Right cardiac atrium (tissue), 5 donors: ENCODE results near the gene ARHGAP6. TPM values are rescaled to one million over a fixed set of nuclear protein-coding genes. Genes with fewer than 3 reads are reported as not detected.
"Not testable (repeated sequence)": the region's sequence is repeated elsewhere in the genome, so short reads cannot be mapped to it uniquely, and the experiment has no call there.

ENCODE experiments used
- ATAC-seq, 2 donors: fragments of 200-7000 bp; cut with Tn5 transposase; one replicate each; pipeline versions ENCODE4 v1.8.0 to v1.9.1; 2020; ENCODE audit warnings: moderate library complexity in 2 of 2, mild to moderate bottlenecking in 1 of 2
- DNase-seq, 3 donors: peaks; one replicate each; pipeline ENCODE4 v3.0.0-alpha.2; 2020
- H3K27ac ChIP-seq: one replicate; pipeline ENCODE4 v1.5.1; 2013; ENCODE audit warnings: mild to moderate bottlenecking, low read length, control low read depth, moderate library complexity
- H3K27me3 ChIP-seq: one replicate; pipeline ENCODE4 v1.6.1; 2013; ENCODE audit not compliant: control insufficient read depth, insufficient read depth
- H3K4me1 ChIP-seq: one replicate; pipeline ENCODE4 v1.6.1; 2013; ENCODE audit warnings: low read length; ENCODE audit not compliant: control insufficient read depth, insufficient read depth
- H3K4me3 ChIP-seq: one replicate; pipeline ENCODE4 v1.5.1; 2013; ENCODE audit warnings: low read length, control low read depth
- H3K9me3 ChIP-seq: one replicate; pipeline ENCODE4 v1.6.1; 2013; ENCODE audit warnings: low read length; ENCODE audit not compliant: control insufficient read depth
- WGBS: extraction: QIAGEN DNeasy Blood & Tissue Kit; methylation state at CpG from one replicate; pipeline ENCODE4 v1.1.7; 2013; 5-methylcytosine and 5-hydroxymethylcytosine counted together
- intact Hi-C, 4 donors: fragments of 100-400 bp; cut with DNase I; formaldehyde crosslinking; loops; one replicate each; pipeline versions ENCODE4 v1.11.0 to v1.14.0; 2022 to 2023
- polyA plus RNA-seq: library from polyadenylated mRNA; stranded (reverse); fragments of 200-250 nt; gene quantifications from one replicate; pipeline ENCODE4 v1.2.3, GENCODE V29; 2013
- total RNA-seq, 4 donors: library from RNA; stranded (reverse); fragmentation: NEBNext Ultra II Directional; extraction: Animal tissue kit (Norgen Biotek cat#: 25700); gene quantifications; one replicate each; pipeline ENCODE4 v1.2.1, GENCODE V29; 2021
- donor health status: healthy with polysubstance abuse.
- donor health status: DM: no; HTN: yes; CAD: no.
- donor health status: DM: no; HTN: no; CAD: no.
- donor health status: DM: no; HTN: yes; CAD: no; lungs with severe emphysema.
- donor health status: DM: yes; HTN: yes; CAD: no.

ARHGAP6 gene
- total and polyA plus RNA-seq, 5 donors = 2.3 to 4.5 (median 3.1) TPM

DNA sequence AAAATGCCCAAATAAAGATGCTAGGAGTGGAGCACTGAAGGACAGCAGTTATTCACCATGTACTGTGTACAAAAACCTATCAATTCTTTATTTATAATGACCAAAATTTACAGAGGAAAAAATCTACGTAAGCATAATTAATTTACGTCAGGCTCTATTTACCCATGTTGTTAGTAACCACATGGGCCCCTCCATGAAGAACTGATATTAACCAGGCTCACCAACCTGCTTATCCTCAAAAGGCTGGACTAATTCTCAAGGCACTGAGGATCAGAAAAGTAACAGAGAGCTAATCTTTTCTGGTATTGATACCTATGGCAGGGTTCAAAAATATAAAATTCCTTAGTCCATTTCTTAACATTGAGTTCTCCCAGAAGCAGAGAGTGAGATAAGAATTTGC is 140.0 kb downstream of the ARHGAP6 start:
- Histone ChIP-seq H3K27me3 (no peaks in the 10 kb centered on the region), H3K4me3 (no peak overlapping the region), H3K4me1 (no peaks in the 10 kb centered on the region), H3K9me3 (no peaks in the 10 kb centered on the region), H3K27ac (no peak overlapping the region)
- intact Hi-C loops = no loop called here
- 93% methylated on average over 2 of the region's 2 CpGs for WGBS
- DNase-seq (no peak), ATAC-seq (no peak)

DNA sequence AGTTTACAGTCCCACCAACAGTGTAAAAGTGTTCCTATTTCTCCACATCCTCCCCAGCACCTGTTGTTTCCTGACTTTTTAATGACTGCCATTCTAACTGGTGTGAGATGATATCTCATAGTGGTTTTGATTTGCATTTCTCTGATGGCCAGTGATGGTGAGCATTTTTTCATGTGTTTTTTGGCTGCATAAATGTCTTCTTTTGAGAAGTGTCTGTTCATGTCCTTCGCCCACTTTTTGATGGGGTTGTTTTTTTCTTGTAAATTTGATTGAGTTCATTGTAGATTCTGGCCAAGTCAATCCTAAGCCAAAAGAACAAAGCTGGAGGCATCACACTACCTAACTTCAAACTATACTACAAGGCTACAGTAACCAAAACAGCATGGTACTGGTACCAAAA is 146.5 kb downstream of the ARHGAP6 start:
- H3K9me3 ChIP-seq, H3K4me1 ChIP-seq, H3K4me3 ChIP-seq, H3K27ac ChIP-seq, intact Hi-C loops, ATAC-seq, DNase-seq, H3K27me3 ChIP-seq: not testable (repeated sequence)
- 100% methylated on average over 1 of the region's 1 CpG for WGBS

DNA sequence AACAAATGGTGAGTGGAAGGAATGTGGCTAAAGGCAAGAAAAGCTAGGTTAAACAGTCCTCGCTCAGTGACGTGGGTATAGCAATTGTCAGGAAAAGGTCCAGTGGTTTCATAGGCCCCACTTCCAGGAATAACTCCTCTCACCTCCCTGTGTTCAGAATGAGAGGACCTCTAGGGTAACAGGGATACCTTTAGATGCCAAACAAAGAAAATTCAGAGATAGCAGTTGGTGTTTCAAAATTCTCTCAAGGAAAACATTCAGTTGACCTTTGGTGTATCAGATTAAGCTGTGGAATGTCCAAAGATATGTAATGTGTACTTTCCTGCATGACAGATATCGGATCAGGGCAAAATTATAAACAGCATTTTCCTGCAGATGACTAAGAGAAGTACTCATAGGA is 155.9 kb downstream of the ARHGAP6 start:
- WGBS = 83% methylated on average over 3 of the region's 3 CpGs
- Histone ChIP-seq H3K4me1 (no peaks in the 10 kb centered on the region), H3K27me3 (no peaks in the 10 kb centered on the region), H3K9me3 (no peaks in the 10 kb centered on the region), H3K4me3 (no peak overlapping the region), H3K27ac (no peak overlapping the region)
- ATAC-seq = no peak
- intact Hi-C loops = no loop called here
- DNase-seq = no peak

DNA sequence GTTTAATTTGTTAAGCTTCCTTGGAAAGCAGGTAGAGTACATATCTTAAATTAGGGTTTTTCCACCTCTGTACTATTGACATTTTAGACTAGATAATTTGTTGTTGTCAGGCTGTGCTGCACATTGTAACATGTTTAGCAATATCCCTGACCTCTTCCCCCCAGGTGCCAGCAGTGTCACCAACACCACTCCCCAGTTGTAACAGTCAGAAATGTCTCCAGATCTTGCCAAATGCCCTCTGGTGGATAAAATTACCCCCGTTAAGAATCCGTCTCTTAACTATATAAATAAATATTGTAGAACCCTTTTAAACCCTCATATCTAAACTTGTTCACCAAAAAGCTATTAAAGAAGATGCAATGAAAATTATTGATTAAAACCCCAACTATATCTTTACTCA is 161.5 kb downstream of the ARHGAP6 start:
- DNase-seq (no peak), ATAC-seq (no peak)
- 44% methylated on average over 2 of the region's 2 CpGs for WGBS
- intact Hi-C loops = no loop called here
- no peak overlapping the region for H3K27ac ChIP-seq
- no peaks in the 10 kb centered on the region for H3K27me3 ChIP-seq
- H3K4me3 ChIP-seq = no peak overlapping the region
- H3K4me1 ChIP-seq = no peaks in the 10 kb centered on the region
- H3K9me3 ChIP-seq = no peaks in the 10 kb centered on the region

DNA sequence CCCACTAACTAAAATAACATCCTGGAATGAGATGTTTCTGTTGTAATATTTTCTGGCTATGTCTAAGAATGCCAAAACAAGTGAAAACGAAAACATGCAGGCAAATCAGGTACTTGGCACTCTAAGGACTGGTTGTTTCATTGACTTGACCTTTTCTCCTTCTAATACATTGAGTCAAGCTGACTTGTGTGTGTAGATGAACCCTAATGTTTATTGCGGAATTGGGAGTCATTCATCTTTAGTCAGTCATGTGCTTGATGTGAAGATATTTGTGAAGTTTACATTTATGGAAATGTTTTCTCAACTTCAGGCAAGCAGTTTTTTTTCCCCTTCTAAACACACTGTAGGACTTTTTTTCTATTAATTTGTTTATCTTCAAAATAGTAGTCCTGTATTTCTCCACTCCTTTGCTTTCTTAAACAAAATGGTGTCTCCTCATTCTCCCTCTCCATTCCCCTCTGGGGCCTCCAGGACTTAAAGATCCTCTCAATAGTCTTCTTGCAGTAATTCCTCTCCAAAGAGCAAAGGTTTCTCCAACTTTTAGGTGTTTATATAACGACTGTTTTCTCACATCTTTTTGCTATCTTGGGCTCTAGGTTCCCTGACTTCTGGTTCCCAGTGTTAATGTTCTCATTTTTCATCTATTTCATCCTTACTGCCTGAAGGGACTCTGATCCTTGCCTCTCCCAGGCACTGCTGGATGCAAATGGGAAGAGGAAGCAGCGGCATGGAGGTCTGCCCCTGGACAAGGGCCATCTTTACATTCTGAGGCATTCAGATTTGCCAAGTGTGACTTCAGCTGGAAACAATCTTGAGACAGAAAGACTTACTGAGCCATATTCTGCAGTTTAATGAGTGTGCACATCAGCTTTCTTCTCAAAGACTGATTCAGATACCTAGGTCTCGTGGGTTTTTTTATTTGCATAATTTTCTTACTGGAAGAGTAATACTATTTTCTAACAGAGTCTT is 166.4 kb downstream of the ARHGAP6 start:
- Histone ChIP-seq H3K27ac (no peak overlapping the region), H3K4me1 (no peaks in the 10 kb centered on the region), H3K27me3 (no peaks in the 10 kb centered on the region), H3K9me3 (no peaks in the 10 kb centered on the region), H3K4me3 (no peak overlapping the region)
- no peak for ATAC-seq
- no peak for DNase-seq
- intact Hi-C loops = no loop called here
- 57% methylated on average over 5 of the region's 5 CpGs for WGBS

DNA sequence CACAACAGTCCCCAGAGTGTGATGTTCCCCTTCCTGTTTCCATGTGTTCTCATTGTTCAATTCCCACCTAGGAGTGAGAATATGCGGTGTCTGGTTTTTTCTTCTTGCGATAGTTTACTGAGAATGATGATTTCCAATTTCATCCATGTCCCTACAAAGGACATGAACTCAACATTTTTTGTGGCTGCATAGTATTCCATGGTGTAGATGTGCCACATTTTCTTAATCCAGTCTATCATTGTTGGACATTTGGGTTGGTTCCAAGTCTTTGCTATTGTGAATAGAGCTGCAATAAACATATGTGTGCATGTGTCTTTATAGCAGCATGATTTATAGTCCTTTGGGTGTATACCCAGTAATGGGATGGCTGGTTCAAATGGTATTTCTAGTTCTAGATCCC is 174.3 kb downstream of the ARHGAP6 start:
- intact Hi-C loops, H3K9me3 ChIP-seq, H3K27ac ChIP-seq, H3K4me1 ChIP-seq, DNase-seq, H3K27me3 ChIP-seq, ATAC-seq, H3K4me3 ChIP-seq: not testable (repeated sequence)
- 94% methylated on average over 2 of the region's 2 CpGs for WGBS

DNA sequence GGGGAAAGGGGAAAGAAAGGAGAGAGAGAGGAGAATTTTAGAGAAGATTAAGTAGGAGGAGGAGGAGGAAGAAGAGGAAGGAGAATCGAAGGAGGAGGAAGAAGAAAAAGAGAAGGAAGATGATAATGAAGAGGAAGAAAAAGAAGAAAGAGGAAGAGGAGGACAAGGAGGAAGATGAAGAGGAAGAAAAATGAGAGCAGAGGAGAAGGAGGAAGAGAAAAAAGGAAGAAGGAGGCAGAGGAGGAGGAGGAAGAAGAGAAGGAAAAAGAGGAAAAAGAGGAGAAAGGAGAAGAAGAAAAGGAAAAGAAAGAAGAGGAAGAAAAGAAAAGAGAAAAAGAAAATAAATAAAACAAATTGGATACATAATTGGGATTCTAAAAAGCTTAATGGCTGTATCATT is 181.4 kb downstream of the ARHGAP6 start:
- ATAC-seq (no peak), DNase-seq (no peak)
- Histone ChIP-seq H3K4me1 (no peaks in the 10 kb centered on the region), H3K27me3 (no peaks in the 10 kb centered on the region), H3K4me3 (no peak overlapping the region), H3K27ac (no peak overlapping the region), H3K9me3 (no peaks in the 10 kb centered on the region)
- intact Hi-C loops = no loop called here
- WGBS = 53% methylated on average over 1 of the region's 1 CpG

DNA sequence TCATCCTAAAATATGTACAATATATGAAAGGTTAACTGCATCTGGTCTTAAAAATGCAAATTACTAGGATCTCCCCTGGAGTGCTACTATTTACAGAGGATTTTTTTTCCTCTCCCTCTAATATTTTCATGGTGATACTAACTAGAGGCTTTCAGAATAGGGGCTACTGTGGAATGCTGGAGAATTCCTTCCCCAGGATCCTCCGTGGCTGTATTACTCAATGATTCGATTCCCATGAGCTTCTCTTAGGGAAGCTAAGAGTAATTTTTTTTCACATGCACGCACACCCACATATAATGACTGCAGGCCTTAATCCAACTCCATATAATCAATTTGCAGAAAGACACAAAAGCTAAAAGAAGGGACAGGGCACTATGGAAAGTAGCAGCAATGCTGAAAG is 184.7 kb downstream of the ARHGAP6 start:
- no peak overlapping the region for H3K4me3 ChIP-seq
- no peaks in the 10 kb centered on the region for H3K4me1 ChIP-seq
- ATAC-seq (no peak), DNase-seq (no peak)
- intact Hi-C loops = no loop called here
- no peak overlapping the region for H3K27ac ChIP-seq
- 62% methylated on average over 3 of the region's 3 CpGs for WGBS
- H3K27me3 ChIP-seq = no peaks in the 10 kb centered on the region
- H3K9me3 ChIP-seq = no peaks in the 10 kb centered on the region

DNA sequence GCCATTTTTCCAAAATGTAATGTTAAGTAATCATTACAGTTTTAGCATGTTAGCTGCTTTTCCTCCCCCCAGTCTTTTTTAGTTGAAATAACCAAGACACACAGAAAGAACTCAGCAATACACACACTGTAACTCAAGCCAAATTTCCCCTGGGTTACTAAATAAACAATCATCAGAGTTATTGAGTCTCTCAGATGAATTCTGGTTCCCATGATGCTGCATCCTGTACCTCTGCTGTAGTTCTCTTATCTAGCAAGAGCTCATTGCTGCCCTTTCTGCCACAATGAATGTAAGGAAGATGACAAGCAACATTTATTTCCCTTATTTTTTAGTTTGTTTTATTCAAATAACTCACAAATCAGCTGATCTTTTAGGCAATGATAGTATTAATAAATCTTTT is 185.1 kb downstream of the ARHGAP6 start:
- DNase-seq = no peak
- H3K4me1 ChIP-seq = no peaks in the 10 kb centered on the region
- no peak for ATAC-seq
- H3K4me3 ChIP-seq = no peak overlapping the region
- H3K27ac ChIP-seq = no peak overlapping the region
- H3K9me3 ChIP-seq = no peaks in the 10 kb centered on the region
- H3K27me3 ChIP-seq = no peaks in the 10 kb centered on the region
- intact Hi-C loops = no loop called here

DNA sequence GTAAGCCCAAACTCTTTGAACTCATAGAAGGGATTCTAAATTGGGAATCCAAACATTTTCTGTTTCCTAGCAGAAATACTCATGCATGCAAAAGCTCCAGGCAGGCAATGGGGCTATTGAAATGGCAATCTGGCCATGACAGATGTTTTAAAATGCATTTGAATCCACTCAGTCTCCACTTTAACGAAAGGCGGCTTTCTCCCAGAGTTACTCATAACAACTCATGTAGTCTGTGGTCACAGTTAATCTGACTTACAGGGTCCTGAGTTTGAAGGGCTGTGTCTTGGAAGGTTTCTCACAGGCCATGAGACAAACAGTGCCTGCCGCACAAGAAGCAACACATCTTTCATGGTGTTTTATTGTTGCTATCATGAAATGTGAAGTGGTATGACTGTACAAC is 186.8 kb downstream of the ARHGAP6 start:
- H3K27ac ChIP-seq = no peak overlapping the region
- 87% methylated on average over 3 of the region's 3 CpGs for WGBS
- intact Hi-C loops = no loop called here
- no peaks in the 10 kb centered on the region for H3K27me3 ChIP-seq
- no peaks in the 10 kb centered on the region for H3K4me1 ChIP-seq
- H3K9me3 ChIP-seq = no peaks in the 10 kb centered on the region
- no peak for ATAC-seq
- no peak for DNase-seq
- no peak overlapping the region for H3K4me3 ChIP-seq

DNA sequence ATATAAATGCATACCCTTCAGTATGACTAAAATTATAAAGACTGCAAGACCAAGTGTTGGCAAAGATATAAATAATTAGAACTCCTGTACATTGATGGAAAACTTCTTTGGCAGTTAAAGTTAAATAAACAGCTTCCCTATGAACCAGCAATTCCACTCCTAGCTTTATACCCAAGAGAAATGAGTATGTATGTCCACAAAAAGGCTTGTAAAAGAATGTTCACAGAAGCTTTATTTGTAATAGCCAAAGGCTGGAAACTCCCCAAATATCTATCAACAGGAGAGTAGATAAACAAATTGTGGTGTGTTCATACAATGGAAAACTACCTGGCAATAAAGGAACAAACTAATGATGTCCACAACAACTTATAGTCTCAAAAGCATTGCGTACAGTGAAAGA is 187.7 kb downstream of the ARHGAP6 start:
- DNase-seq (no peak), ATAC-seq (no peak)
- 96% methylated on average over 1 of the region's 1 CpG for WGBS
- Histone ChIP-seq H3K27me3 (no peaks in the 10 kb centered on the region), H3K9me3 (no peaks in the 10 kb centered on the region), H3K4me3 (no peak overlapping the region), H3K27ac (no peak overlapping the region), H3K4me1 (no peaks in the 10 kb centered on the region)
- intact Hi-C loops = no loop called here

DNA sequence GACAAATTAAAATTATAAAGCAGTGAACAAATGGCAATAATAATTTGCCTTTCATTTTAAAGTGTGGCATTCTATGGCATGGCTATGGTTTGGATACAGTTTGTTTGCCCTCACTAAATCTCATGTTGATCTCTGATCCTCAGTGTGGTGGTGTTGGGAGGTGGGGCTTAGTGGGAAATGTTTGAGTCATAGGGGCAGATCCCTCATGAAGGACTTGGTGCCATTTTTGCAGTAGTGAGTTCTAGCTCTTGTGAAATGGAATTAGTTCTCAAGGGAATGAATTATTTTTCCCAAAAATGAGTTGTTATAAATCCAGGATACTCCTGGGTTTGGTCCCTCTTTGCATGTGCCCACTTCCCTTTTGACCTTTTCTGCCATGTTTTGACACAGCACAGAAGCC is 191.1 kb downstream of the ARHGAP6 start:
- intact Hi-C loops = no loop called here
- Histone ChIP-seq H3K27ac (no peak overlapping the region), H3K4me3 (no peak overlapping the region), H3K9me3 (no peaks in the 10 kb centered on the region), H3K4me1 (no peaks in the 10 kb centered on the region), H3K27me3 (no peaks in the 10 kb centered on the region)
- DNase-seq (no peak), ATAC-seq (no peak)
